GM18502 (cell line): ENCODE data around the gene KLHDC1.
"Not testable (repeated sequence)": the region's sequence is repeated elsewhere in the genome, so short reads cannot be mapped to it uniquely, and the experiment has no call there.

Experiments used
- ATAC-seq: cut with Tn5 transposase; IDR thresholded peaks from one replicate; pipeline ENCODE4 v1.9.1; 2021; ENCODE audit warnings: mild to moderate bottlenecking; ENCODE audit not compliant: unreplicated experiment, poor library complexity

The KLHDC1 gene

DNA sequence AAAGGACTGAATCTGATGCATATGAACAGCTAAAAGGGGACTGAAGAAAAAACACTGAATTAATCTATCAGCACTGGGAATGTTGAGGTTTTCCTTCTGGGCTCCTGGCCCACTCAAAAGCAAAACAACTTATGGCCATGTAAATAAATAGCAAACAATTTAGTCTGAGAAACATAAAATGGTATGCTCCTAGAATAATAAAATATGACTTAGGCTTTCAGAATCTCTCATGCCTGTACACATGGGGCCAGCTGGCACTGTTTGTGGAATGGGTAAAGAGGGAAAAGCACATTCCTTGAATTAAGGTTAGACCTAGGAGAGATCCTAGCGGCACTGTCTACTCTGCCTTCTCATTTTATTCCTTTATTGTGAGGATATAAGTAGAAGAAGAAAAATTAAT, 81.2 kb downstream of the KLHDC1 start:
- no peak for ATAC-seq

- no peak for ATAC-seq
These were observed 85.5 kb downstream of the KLHDC1 start for GRCh38 chr14:49778421-49778820.

DNA sequence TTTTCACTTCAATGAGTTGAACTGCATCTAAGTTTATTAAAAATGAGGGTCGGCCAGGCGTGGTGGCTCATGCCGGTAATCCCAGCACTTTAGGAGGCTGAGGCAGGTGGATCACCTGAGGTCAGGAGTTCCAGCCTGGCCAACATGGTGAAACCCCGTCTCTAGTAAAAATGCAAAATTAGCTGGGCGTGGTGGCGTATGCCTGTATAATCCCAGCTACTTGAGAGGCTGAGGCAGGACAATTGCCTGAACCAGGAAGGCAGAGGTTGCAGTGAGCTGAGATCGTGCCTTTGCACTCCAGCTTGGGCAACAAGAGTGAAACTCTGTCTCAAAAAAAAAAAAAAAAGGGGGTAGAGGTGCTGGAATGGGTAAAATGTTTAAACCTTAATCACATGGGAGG, 88.1 kb downstream of the KLHDC1 start:
- not testable (repeated sequence) for ATAC-seq

DNA sequence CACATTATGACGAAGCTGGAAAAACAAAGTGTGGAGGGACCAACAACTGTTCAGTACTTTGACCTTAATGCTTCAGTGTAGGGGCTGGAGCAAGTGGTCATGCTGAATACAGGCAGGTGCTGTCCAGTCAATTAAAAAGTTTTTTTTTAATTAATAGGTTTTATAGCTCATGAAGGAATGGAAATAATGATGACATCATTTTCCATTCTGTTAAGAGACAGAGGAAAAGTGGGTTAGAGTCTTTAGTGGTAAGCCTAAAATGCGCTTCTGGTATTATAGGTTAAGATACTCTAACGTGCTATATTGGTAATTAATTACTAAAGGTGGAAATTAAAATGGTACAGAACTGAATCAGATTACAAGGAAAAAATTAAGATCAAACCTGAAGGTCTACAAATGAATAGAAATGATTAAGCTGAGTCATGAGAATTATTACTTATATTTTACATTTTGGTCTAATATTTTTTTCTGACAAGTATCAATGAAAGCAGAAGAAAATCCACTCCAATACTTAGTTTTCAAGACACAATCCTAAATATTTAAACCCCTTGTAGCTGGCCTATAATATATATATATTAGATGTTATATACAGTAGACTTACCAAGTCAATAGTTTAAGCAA, 90.6 kb downstream of the KLHDC1 start:
- no peak for ATAC-seq

- no peak for ATAC-seq
These were observed 93.4 kb downstream of the KLHDC1 start for GRCh38 chr14:49786315-49786714.

- ATAC-seq: no peak
These were observed 99.7 kb downstream of the KLHDC1 start for GRCh38 chr14:49792618-49793017.

DNA sequence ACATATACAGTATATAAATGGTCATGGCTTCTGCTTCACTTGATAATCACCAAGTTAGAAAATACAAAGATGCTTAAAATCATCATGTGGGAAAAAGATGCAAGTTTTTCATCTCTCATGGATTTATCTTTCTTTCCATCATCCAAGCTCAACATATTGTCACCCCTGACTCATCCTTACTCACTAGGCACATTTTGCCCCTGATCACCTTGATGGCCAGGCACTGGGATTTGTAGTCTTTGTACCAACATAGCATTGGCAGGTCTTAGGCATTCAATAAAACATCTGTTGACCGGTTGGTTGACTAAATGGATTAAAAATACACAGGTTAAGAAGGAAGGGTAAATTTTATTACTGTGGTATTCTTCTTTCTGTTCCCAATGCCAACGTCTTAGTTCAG, 103.1 kb downstream of the KLHDC1 start:
- no peak for ATAC-seq
